Regular cardiac myocyte (primary cell): ENCODE measurements around the gene CAPN12. TPM values are rescaled to one million over a fixed set of nuclear protein-coding genes. Genes with fewer than 3 reads are reported as not detected.

ENCODE experiments used
- total RNA-seq: library from RNA; depleted of rRNA; stranded (reverse); fragments of >200 nt; gene quantifications from 2 replicates; pipeline ENCODE4 v1.2.3, GENCODE V29; 2014

CAPN12 gene, protein sequence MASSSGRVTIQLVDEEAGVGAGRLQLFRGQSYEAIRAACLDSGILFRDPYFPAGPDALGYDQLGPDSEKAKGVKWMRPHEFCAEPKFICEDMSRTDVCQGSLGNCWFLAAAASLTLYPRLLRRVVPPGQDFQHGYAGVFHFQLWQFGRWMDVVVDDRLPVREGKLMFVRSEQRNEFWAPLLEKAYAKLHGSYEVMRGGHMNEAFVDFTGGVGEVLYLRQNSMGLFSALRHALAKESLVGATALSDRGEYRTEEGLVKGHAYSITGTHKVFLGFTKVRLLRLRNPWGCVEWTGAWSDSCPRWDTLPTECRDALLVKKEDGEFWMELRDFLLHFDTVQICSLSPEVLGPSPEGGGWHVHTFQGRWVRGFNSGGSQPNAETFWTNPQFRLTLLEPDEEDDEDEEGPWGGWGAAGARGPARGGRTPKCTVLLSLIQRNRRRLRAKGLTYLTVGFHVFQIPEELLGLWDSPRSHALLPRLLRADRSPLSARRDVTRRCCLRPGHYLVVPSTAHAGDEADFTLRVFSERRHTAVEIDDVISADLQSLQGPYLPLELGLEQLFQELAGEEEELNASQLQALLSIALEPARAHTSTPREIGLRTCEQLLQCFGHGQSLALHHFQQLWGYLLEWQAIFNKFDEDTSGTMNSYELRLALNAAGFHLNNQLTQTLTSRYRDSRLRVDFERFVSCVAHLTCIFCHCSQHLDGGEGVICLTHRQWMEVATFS
- total RNA-seq, result 0.28 TPM in 1 of 2 replicates, not detected in the other

DNA sequence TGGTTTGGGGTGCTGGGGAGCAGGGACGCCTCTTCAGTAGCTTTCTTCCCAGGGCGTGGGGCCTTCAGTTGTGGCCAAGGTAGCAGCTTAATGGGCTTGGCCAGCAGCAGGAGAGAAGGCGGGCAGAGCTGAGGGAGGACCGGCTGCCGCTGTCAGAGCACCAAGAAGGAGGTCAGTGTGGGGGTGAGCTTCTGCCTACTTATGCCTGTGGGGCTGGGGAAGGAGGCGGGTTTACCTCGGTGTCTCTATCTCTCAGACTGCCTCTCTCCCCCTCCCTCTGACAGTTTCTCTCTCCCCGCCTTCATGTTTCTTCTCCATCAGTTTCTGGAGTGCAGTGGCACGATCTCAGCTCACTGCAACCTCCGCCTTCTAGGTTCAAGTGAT is at the start of gene CAPN12:
Gene CAPN12, minus strand, starts transcription at position 177 of the 384 bp plus-strand sequence. CDS start 309 bp downstream, outside the sequence.

DNA sequence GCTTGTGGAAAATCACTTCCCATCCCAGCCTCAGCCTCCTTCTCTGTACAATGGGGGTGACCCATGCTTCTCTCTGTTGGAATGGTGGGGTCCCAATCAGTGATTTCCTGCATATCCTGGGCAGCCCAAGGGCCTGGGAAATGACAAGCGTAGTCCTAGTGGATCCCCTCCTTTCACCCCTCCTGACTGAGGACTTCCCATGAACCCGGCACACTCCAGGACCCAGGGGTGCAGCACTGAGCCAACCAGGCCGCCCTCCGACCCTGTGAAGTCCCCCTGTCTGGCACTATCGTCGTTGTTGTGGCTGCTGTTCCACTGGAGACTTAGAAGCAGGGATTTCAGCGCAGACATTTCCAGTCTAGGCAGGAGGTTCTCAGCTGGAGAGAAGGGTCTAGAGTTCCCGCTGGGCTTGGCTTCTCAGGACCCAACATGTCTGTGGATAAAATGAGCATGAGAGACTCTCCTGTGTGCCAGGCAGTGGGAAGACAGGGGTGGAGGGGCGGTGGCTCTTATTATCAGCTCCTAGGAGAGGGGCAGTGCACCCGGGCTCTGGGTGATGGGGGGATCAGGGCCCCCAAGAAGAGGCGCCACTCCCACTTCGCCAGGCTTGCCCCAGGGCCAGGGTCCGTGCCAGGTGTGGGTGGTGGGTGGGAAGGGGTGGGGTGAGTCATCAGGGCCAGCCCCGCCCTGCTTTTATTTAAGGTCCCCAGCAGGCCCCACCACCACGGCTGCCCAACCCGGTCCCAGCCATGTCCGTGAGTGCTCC is 44.4 kb upstream of the CAPN12 start, which contains the start of gene LGALS7B:
Gene LGALS7B, plus strand, starts transcription at position 723 of the 766 bp plus-strand sequence. Its CDS starts 27 bp downstream, at position 750.

DNA sequence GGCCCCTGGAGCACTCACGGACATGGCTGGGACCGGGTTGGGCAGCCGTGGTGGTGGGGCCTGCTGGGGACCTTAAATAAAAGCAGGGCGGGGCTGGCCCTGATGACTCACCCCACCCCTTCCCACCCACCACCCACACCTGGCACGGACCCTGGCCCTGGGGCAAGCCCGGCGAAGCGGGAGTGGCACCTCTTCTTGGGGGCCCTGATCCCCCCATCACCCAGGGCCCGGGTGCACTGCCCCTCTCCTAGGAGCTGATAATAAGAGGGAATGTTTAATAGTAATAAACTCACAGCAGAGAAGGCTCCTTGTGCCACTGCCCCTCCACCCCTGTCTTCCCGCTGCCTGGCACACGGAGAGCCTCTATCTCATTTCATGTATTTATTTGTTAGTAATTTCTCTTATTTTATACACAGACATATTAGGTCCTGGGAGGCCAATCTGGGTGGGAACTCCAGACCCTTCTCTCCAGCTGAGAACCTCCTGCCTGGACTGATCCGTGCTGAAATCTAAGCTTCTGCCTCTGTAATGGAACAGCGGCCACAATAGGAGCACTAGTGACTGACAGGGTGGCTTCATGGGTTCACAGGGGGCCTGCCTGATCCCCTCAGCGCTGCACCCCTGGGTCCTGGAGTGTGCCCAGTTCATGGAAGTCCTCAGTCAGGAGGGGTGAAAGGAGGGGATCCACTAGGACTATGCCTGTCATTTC is 29.3 kb upstream of the CAPN12 start, which contains the start of gene LGALS7:
Gene LGALS7, minus strand, starts transcription at position 49 of the 709 bp plus-strand sequence. Its CDS starts 25 bp downstream, at position 24.

Other genes with a start within 250 kb of the CAPN12 start
- gene MAP4K1, start 126.5 kb downstream of the CAPN12 start, total RNA-seq, result 0.19 and 0.85 TPM in 2 replicates
- 277 and 490 TPM in 2 replicates for gene EIF3K, start 125.3 kb downstream of the CAPN12 start, total RNA-seq
- gene ACTN4, start 96.8 kb downstream of the CAPN12 start, total RNA-seq, result 226 and 336 TPM in 2 replicates
- not detected in 2 replicates for gene LGALS7, start 29.0 kb upstream of the CAPN12 start, total RNA-seq
- not detected in 2 replicates for gene LGALS7B, start 44.7 kb upstream of the CAPN12 start, total RNA-seq
- gene LGALS4, start 68.5 kb upstream of the CAPN12 start, total RNA-seq, result under 0.01 TPM in 1 of 2 replicates, not detected in the other
- 12.4 and 14.6 TPM in 2 replicates for gene ECH1, start 87.3 kb upstream of the CAPN12 start, total RNA-seq
- gene HNRNPL, start 105.5 kb upstream of the CAPN12 start, total RNA-seq, result 167 and 308 TPM in 2 replicates
- gene RINL, start 133.8 kb upstream of the CAPN12 start, total RNA-seq, result 2.7 and 3.1 TPM in 2 replicates
- 45.8 and 54.4 TPM in 2 replicates for gene SIRT2, start 155.1 kb upstream of the CAPN12 start, total RNA-seq
- gene NFKBIB, start 155.5 kb upstream of the CAPN12 start, total RNA-seq, result 9.9 and 15.7 TPM in 2 replicates
- gene CCER2, start 167.7 kb upstream of the CAPN12 start, total RNA-seq, result 0.28 TPM in 1 of 2 replicates, not detected in the other
- gene SARS2, start 186.3 kb upstream of the CAPN12 start, total RNA-seq, result 8.7 and 13.0 TPM in 2 replicates
- gene MRPS12, start 186.5 kb upstream of the CAPN12 start, total RNA-seq, result 20.9 and 47.7 TPM in 2 replicates
- 20.6 and 24.0 TPM in 2 replicates for gene FBXO17, start 231.3 kb upstream of the CAPN12 start, total RNA-seq